ENCODE data around the gene ABR.

ABR gene

DNA sequence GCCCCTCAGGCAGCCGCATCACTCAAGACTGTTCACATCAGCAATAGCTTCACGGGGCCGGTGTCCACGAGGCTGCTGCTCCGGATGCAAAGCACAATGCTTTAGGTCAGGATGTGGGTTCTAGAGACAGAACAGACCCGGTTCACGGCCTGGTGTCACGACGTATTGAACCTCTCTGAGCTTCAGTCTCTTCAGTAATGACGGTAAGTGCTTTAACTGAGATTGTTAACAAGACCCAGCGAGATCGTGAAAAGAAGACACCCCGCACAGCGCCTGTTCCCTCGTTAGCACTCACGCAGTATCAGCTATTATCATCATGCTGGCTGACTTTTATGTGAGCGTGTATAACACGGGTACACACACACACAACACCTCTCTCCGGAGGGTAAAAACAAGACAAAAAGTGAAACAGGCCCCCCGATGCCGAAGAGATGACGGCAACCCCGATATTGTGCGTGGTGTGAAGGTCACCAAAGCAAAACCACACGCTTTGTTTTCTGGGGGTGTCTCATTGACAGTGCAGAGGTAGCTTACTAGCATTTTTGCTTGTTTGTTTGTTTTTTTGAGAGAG lies 21.4 kb upstream of the ABR start:
- no peak for DNase-seq

DNA sequence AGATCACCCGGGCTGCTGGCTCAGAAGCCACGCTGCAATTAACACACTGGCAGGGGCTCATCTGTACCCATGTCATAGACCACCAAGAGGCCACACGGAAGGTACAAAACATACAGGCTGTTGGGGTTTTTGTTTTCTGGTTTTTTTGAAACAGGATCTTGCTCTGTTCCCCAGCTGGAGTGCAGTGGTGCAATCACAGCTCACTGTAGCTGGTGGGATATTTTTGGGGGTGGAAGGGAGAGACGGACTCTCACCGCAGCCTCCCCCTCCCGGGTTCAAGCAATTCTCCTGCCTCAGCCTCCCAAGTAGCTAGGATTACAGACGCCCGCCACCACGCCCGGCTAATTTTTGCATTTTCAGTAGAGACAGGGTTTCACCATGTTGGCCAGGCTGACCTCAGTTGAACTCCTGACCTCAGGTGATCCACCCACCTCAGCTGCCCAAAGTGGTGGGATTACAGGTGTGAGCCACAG lies 19.5 kb upstream of the ABR start:
- DNase-seq: peak; percentile 56 to 64 (median 62)

DNA sequence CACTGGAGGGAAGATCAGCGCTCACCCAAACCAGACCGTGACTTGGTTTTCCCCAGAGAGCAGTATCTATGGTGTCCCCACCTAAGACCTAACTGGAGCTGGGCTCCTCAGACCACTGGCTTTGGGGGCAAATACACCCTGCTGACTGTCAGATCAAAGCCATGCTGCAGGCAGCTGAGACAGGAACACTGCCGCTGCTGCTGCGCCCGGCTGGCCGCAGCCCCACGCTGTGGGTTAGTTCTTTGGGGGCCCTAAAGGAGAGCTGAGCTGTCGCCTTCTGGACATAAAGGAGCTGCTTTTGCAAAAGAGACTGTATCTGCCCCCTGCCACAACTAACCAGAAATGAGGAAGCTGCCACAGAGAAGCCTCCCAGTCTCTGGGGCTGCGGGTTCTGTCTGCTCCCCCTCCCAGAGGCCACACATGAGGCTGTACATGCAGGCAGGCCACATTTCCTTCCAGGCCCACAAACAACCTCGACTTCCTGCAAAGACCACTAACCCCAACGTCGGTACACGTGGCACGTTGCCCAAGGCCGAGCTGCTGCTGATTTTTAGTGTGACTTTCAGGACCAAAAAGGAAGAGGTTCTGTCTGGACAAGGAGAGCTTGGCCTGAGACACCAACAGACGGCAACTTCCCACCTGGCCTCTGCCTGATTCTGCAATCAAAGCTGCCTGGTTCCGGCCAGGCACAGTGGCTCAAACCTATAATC lies 18.2 kb upstream of the ABR start:
- DNase-seq: peak; percentile 83 to 87 (median 85)

DNA sequence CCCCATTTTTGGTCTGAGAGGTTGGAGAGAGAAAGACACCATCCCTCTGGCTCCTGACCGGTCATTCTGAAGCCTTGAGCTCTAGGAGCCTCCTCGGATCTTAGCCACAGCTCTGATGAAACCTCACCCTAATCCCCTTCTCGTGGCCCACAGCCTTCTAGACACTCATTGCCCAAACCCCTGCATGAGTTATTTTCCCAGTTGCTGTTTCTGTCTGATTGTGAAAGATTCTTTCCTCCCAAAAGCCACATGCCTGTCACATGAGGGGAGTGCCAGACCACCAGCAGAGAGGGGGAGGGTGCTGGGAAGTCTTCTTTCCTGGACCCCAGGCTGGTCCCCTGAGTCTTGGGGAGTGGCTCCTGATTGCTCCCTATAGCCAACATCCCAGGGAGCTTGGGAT lies 17.6 kb upstream of the ABR start:
- peak; percentile 90 to 97 (median 95) for DNase-seq

DNA sequence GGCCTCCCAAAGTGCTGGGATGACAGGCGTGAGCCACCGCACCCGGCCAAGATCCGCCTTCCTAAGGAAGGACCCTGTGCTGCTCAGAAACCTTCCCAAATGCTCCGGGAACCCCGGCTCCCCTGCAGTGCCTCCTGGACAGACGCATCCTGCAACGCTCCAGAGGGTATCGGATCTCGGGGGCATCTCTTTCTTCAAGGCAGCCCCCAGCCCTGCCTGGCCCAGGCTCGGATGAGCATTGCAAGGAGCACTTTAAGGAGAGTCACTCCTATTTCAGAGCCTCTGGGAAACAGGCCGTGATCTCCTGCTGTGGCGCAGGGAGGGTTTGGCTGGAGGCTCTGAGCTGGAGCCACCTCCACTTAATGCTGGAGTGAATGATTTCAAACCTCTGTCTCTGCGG lies 17.2 kb upstream of the ABR start:
- DNase-seq: no peak

DNA sequence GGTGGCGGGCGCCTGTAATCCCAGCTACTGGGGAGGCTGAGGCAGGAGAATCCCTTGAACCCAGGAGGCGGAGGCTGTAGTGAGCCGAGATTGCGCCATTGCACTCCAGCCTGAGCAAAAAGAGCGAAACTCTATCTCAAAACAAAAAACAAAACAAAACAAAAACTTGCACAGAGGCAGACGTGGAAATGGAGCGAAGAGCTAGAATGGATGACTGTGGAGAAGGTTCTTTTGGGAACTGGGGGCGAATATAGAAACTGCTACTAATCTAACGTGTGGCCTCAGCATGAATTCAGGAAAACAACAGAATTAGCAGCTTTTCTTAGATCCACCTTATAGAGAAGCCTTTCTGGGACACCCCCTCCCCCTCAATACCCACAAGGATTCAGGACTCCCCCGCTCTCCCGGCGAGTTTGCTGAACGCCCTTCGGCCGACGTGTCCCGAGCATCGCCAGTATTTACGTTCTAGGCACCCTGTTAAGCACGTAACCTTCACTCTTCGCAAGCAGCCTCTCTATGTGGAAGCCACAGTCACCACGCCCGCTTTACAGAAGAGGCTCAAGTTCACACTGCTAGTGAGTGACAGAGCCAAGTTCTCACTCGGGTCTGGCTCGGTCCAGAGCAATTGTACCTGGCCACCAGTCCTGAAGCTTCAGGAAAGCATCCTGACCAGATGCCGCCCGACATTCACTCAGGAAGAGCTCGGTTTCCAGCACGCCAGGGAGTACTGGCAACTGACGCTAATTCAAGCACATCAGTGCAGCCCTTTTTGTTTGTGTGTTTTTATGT lies 13.3 kb upstream of the ABR start:
- DNase-seq: no peak

DNA sequence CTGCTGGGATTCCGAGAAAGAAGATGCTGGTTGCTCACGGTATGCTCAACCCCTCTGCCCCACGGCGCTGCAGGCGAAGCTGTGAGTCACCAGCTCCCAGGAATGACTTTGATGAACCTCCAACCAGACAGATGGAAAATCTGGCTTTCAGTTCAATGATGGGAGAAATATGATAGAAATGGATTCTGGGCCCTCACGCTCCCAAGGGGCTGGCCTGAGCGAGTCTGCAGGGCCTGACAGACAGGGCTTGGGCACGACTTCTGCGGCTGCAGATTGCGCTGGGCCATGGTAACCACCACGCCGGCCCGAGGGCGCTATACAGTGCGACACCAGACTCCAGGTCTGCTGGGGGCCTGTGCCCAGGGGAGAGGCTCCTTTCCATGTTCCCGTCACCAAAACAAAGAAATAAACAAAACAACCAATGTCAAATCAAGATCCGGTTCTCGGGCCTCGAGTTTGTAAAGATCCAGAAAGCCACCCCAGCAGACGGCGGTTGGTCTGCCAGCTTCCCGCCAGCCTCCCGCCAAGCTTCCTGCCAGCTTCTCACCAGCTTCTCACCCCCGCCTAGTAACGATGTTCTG lies 11.1 kb upstream of the ABR start:
- DNase-seq: peak in 1 of 3 donors; percentile 18

DNA sequence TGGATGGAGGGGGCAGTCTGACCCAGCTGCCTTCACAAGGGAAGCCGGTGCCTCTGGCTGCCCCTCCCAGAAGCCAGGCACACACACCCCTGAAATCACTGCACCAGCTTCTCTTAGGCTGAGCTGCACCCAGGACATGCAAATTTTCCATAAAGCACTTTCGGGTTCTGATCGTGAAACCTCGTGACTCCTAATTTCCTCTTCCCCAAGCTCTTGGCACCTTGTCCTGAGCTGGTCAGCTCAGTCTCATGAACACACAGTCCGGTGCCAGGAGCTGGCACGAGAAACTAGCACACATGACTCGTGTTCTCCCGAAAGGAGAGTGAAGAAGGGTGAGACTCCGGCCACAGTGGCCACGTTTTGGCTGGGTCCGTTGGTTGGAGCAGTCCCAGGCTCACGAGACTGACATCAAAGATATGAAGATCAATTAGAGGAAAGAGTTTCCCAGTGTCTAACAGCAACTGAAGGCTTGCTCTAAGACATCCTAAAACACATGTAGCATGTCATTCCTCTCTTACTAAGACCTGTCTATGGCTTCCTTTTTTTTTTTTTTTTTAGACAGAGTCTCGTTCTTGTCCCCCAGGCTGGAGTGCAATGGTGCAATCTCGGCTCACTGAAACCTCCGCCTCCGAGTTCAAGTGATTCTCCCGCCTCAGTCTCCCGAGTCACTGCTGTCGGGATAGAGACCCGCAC lies 9.2 kb upstream of the ABR start:
- DNase-seq: peak; percentile 86 to 96 (median 87)

DNA sequence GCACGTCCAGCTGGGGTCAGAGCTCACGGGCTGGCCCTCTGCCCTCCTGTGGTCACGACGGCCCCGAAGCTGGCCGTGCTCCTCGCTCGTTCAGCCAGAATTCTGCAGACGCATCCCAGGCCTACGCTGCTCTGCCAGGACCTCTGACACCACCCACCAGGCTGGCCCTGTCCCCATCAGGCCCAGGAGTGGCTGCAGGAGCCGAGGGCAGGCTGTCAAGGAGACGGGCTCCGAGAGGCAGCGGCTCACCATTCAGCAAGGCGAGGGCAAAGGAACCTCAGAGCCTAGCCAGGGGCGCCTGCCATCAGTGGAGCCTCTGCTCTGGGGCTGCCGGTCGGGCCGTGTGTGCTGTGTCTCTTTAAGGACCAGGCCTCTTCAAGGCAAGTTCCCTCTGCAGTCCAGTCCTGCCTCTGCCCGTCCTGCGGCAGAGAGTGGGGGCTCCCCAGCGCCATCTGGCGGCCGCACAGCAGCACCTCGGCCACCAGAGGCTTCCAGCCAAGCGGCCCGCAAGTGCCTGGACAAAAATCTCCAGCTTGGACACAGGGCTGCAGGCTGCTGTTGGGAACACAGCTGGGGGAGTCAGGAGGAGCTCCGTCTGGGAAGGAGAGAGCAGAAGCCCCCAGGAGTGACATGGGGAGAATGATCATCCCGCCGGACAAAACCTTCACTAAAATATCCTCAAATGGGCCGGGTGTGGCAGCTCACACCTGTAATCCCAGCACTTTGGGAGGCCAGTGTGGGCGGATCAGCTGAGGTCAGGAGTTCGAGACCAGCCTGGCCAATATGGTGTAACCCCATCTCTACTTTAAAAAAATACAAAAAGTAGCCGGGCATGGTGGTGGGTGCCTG lies 7.4 kb upstream of the ABR start:
- DNase-seq: peak; percentile 90 to 92 (median 90)

DNA sequence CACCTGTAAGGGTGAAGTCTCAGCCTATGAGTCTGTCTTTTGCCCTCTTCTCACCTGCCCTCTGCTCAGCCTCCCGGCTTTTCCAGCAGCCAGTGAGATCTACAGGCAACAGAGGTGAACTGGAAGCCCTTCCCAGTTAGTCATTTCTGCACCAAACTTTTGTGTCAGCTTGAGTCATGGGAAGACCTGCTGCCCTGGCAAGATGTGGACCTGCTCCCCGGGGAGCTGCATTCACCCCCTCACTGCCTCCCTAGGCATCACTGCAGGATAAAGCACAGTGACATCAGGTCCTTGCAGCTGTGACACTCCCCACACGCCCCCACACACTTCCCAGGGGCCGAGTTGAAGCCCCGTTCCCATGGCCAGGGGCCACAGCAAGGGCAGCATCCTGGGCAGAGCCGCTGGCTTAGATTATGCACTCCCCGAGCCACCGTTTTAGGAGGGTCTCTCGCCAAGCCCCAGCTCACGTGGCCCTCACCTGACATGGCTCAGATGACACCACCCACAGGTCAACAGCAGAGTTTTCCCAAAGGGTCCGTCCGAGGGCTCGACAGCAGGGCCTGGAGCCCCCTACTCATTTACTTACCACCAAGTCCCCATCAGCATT lies 6.5 kb upstream of the ABR start:
- DNase-seq: peak; percentile 61 to 78 (median 70)

DNA sequence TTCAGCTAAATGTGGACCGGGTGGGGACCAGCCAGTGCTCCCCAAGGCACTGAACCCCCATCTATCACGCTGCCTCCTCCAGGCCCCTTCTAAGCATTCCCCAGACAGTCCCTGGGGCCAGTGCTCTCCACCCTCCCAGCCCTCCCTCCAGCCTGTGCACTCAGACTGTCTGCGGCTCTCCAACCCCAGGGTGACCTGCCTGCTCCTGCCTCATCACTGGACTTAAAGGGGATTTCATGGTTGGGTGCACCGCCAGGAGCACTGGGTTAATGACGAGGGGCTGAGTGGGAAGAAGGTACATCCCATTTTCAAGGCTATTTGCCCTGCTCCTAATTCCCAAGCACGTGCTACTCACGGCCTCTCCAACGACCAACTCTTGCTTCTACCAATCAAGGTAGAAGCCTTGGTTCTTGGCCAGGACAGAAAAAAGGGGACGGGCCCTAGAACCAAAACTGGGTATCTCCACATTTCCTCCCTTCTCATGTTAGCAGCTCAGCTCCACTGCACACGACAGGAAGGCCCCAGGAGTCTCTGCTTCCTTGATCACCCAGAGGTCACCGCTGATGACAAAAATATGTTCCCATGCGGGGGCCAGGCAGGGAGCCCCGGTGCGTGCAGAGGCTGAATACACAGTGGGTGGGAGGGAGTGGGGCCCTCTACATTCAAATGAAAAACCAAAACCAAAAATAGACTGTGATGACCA lies 3.5 kb upstream of the ABR start:
- DNase-seq: peak; percentile 62 to 78 (median 74)

DNA sequence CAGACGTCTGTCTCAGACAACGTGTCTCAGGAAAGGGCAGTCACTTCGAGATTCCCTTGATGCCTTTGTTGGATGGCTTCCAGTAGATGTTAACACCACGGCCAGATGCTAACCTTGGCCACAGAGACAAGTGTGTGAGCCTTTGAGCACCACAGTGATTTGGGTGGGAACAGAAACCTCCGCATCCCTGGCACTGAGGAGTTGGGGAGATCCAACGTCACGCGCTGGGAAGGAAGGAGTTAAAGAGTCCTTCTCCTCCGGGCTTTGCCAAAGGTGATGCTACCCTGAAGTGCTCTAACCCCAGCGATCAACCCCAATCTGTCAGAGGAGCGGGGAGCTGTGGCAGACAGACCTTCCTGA lies 3.0 kb upstream of the ABR start:
- DNase-seq: no peak

DNA sequence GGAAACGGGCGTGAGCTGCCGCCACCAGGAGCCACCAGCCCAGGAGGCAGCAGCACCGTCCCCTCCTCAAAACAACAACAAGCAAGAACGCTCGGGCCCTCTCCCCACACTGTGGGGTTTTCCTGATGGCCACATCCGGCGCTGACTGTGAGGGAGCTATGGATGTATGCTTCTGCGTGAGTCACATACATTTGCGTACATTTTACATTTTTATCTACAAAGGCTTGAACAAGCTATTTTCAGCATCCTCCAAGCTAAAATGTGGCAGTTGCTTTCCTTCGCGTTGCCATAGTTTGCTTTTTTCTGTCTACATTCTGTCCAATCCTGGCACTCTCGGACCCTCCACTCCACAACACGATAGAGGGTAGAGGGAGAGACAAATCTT lies 2.0 kb upstream of the ABR start:
- DNase-seq: no peak

DNA sequence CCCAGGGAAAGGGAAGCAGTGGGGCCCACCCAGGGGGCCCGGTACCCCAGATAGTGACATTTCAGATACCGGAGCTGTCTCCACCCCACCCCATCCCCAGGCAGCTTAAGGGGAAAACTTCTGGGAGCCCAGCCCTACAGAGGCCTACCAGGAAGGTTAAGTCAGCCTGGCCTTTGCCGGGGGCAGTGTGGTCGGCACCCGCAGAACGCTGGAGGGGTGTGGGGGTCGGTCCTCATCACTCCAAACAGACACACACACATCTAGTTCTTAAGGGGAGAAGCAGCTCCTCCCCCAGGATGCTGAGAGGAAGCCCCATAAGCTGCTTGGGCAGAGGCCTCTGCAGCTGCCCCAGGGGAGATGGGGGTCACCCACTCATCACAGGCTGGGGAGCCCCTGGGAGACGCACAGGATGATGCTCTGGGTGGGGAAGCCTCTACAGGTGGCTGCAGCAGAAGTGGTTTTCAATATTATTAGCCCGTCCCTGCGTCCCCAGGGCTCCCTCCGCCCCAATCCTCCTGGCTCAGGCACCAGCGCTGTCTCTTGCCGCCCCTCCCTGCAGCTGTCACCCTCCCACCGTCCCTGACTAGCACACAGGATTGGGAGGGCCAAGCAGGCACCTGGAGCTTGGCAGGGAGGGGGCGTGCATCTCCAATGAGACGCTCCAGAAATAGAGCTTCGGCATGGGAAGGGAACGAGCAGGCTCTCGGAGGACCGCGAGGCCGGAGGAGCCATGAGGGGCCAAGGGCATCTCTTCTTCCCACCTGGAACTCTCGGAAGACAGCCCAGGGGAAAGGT lies 1.4 kb upstream of the ABR start:
- DNase-seq: no peak

DNA sequence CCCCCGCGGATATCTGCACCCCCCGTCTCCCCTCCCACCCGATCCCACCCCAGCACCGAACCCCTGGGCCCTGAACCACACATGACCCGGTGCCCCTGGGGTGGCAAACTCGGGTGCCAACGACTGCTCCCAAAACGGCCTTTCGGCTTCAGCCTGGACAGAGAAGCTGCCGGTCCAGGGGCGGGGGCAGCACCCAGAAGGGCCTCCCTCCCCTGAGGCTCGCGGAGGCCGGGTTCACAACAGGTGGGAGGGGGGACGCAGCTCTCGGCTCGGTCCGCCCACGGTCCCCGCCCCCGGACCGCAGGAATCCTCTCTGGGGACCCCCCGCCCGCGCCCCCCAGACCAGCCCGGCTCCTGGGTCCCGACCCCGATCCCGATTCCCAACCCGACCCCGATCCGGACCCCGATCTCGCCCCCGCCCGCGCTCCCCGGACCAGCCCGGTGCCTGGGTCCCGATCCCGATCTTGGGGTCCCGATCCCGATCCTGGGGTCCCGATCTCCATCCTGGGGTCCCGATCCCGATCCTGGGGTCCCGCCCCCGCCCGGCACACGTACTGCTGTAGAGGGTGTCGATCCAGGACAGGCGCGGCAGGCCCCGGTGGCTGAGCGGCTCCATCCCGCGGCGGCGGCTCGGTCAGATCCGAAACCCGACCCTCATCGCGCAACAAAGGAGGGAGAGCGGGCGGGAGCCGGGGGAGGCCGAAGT lies 516 bp downstream of the ABR start:
- DNase-seq: peak in 2 of 3 donors; percentile 60 to 78

DNA sequence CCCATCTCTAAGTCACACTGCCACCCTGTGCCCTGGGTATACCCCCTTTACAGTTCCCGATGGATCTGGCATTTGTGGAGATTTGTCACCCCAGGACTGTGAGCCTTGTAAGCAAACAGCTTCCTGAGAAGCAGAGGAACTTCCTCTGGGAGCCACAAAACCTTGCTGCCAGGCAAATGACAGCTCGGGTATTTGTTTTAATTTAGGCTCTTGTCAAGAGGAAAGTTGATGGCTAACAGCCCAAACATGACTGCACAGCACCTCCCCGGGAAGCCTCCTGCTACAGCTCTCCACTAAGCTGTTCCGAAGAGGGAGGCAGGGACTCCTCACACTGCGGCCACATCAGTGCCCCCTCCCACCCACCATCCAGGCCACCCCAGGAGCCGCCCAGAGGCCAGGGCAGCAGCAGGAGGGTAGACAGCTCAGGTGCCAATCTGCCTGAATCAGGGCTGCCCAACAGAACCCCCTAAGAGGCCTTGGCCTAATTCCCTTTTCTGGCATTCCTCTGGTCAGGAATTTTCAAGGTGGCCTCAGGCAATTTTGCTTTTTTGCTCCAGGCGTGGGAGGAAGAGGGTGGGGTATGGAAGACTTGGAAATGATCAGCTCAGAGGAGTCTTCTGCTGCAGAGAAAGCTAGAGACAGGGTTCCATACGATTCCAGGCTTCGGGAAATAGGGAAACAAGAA lies 2.6 kb downstream of the ABR start:
- peak; percentile 43 to 60 (median 51) for DNase-seq

DNA sequence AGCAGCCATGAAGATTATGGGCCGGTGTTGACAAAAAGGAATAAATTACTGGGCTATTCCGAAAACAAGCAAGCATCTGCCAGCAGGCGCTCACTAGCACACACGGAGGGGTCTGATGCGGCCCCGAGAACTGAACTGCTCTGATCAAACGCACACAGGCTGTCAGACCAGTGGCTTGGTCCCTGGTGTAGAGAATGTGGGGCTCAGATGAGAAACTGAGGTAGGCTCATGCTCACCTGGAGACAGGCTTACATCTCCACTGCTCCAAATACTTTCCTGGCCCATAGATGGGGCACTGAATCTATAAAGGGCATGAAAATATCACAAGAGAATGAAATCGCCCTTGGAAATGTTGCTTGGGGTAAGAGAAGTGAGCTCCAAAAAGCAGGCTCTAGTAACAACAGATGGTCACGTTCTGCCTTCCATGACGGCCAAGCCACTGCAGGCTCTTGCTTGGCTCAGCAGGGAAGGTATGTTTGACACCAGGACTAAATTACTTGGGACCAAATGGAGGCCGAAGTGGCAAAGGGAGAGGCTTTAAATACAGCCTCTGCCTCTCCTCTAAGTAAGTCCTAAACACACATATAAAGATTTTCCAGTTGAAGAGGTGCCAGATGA lies 5.4 kb downstream of the ABR start:
- DNase-seq: no peak

Data from suppressor macrophage treated with lipopolysaccharide for 1 hour (primary cell).